Immature natural killer cell (primary cell): Measurements from ENCODE around the gene FXYD1. TPM values are rescaled to one million over a fixed set of nuclear protein-coding genes. Genes with fewer than 3 reads are reported as not detected.

Experiments
- DNase-seq, 3 donors: peaks; one replicate each; pipeline ENCODE4 v3.0.0; 2022; ENCODE audit warnings: mixed read lengths in 1 of 3
- H3K27ac Mint-ChIP-seq, 6 donors: one replicate each; pipeline ENCODE4 v1.8.0; 2020; ENCODE audit warnings: mixed read lengths in 6 of 6, mild to moderate bottlenecking in 5 of 6, inconsistent platforms in 4 of 6, moderate library complexity in 3 of 6
- H3K27me3 Mint-ChIP-seq, 3 donors: one replicate each; pipeline ENCODE4 v1.8.0; 2020 to 2021; ENCODE audit warnings: low read depth in 3 of 3, mild to moderate bottlenecking in 3 of 3, mixed read lengths in 3 of 3, moderate library complexity in 3 of 3, inconsistent platforms in 1 of 3
- H3K36me3 Mint-ChIP-seq, 3 donors: one replicate each; pipeline ENCODE4 v1.8.0; 2020; ENCODE audit warnings: mixed read lengths in 3 of 3, inconsistent platforms in 2 of 3, mild to moderate bottlenecking in 2 of 3
- H3K4me1 Mint-ChIP-seq, 2 donors: one replicate each; pipeline ENCODE4 v1.8.0; 2020; ENCODE audit warnings: inconsistent platforms in 2 of 2, mild to moderate bottlenecking in 2 of 2, mixed read lengths in 2 of 2, moderate library complexity in 1 of 2
- H3K4me3 Mint-ChIP-seq, 5 donors: one replicate each; pipeline ENCODE4 v1.8.0; 2020; ENCODE audit warnings: mild to moderate bottlenecking in 5 of 5, mixed read lengths in 5 of 5, inconsistent platforms in 3 of 5, moderate library complexity in 3 of 5
- H3K9me3 Mint-ChIP-seq, 6 donors: one replicate each; pipeline ENCODE4 v1.8.0; 2020; ENCODE audit warnings: mild to moderate bottlenecking in 6 of 6, mixed read lengths in 6 of 6, inconsistent platforms in 4 of 6, moderate library complexity in 3 of 6
- polyA plus RNA-seq, 3 donors: library from polyadenylated mRNA; unstranded; fragments of 300-500 nt; fragmentation: Illumina TruSeq; gene quantifications; one replicate each; pipeline ENCODE4 v1.2.3, GENCODE V29; 2021

FXYD1 gene
- polyA plus RNA-seq, 3 donors from 2014 or later = 0.53 to 0.83 TPM; not detected in 1

DNA sequence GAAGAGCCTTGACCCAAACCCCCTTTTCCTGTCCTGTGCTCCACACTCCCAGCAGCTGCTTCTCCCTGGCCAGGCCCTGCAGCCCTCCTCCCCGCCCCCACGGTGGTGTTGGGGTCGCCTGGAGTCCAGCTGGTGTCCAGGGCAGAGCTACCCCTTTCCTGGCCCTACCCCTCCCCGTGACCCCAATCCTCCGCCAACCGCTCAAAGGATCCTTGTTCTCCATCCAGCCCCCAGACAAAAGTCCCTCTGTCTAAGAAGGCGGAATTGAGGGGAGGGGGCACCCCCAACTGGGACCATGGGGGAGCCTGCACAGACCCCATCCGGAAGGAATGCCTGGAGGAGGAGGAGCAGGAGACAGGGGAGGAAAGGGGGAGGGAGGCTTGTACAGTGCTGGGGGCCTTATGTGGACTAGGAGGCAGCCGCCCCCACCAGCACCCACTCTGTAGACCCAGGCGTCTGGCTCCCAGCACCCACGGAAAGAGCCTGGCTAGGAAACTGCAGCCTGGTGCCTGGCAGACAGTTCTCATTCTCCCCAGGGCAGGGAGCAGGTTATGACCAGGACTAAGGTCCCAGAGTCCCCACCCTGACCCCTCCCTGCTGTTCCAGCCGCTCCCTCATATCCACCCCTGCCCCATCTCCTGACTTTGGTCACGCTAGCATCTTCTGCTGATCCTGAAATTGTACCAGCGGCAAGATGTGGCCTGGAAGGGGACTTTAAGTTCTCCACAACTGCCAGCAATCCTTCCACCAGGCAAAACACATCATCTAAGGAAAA lies 23.3 kb upstream of the FXYD1 start, which contains the start of gene FXYD3:
Gene FXYD3 (plus strand): TSS at position 647 of the 775 bp plus-strand sequence. CDS start 3,554 bp downstream, outside the sequence.
- Mint-ChIP-seq H3K4me1 (peaks cover 4 to 6% of the 10 kb centered on the region in 2 donors), H3K36me3 (no peaks in the 10 kb centered on the region), H3K9me3 (no peaks in the 10 kb centered on the region), H3K4me3 (no peak within 1 kb of the TSS), H3K27me3 (peaks cover 4 to 13% (median 5%) of the 10 kb centered on the region in 3 donors), H3K27ac (no peak within 1 kb of the TSS)
- no peak for DNase-seq

DNA sequence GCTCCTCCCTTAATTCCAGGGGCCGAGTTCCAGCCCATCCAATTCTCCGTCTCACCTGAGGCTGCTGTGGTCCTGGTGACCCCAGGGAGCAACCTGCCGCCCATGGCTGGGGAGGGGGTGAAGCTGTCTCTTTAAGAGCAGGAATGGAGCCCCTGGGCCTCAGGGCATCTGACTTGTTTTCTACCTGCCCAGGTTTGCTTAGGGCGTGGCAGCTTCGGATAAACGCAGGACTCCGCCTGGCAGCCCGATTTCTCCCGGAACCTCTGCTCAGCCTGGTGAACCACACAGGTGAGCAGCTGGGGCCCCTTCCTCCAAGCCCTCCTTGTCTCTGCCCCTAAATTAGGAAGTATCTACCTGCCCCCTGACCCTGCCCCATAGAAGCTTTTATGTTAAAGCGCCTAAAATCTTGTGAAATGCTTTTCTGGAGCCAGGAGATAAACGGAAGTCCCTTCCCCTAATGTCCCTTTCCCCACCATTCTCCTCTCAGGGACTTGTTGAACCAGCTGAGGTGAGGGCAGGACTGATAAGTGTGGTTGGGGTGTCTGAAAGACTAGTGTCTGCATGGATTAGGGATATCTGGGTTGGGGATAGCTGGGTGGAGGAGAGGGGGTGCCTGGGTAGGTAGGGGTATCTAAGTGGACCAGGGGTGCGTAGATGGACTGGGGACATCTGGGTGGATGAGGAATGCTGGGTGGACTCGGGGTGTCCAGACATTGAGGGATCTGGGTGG lies 22.4 kb upstream of the FXYD1 start:
- Mint-ChIP-seq H3K9me3 (no peaks in the 10 kb centered on the region), H3K27ac (no peak overlapping the region), H3K27me3 (peaks cover 4 to 13% (median 5%) of the 10 kb centered on the region in 3 donors), H3K36me3 (no peaks in the 10 kb centered on the region), H3K4me3 (no peak overlapping the region), H3K4me1 (peaks cover 4 to 6% of the 10 kb centered on the region in 2 donors)
- no peak for DNase-seq

DNA sequence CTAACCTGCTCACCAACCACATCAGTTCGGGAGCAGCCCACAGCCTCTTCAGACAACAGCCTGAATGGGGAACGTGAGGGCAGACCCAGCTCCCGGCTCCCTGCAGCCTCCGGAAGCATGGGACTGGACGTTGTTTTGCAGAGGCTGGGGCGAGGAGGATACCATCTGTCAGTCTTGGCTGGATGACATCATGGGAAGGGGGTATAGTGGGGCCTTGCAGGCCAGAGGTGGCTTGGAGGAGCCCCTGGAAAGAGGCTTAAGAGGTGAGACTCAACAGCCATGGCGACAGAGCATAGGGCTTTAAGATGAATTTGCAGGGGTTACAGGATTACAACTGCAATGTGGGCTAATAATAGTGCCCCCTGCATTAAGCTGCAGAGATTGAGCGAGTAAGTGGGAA lies 21.5 kb upstream of the FXYD1 start:
- Mint-ChIP-seq H3K36me3 (no peaks in the 10 kb centered on the region), H3K9me3 (no peaks in the 10 kb centered on the region), H3K4me3 (no peak overlapping the region), H3K4me1 (peaks cover 4 to 6% of the 10 kb centered on the region in 2 donors), H3K27ac (no peak overlapping the region), H3K27me3 (peaks cover 2 to 11% (median 4%) of the 10 kb centered on the region in 3 donors)
- DNase-seq = no peak

DNA sequence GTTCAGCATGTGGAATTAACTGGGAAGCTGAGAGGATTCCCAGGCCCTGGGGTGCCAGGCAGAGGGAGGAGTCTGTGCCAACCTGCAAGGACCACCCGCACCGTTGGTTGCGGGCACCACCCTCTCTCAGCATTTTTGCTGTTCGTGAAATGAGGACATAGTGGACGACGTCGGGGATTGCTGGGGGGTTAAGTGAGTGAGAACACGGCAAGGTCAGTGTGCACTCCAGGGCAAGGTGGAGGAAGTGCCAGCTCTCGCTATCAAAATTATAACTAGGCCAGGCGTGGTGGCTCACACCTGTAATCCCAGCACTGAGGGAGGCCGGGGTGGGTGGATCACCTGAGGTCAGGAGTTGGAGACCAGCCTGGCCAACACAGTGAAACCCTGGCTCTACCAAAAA lies 20.8 kb upstream of the FXYD1 start:
- Mint-ChIP-seq H3K36me3 (no peaks in the 10 kb centered on the region), H3K27ac (no peak overlapping the region), H3K27me3 (peaks cover 2 to 11% (median 4%) of the 10 kb centered on the region in 3 donors), H3K4me3 (no peak overlapping the region), H3K9me3 (no peaks in the 10 kb centered on the region), H3K4me1 (peaks cover 4 to 6% of the 10 kb centered on the region in 2 donors)
- no peak for DNase-seq

DNA sequence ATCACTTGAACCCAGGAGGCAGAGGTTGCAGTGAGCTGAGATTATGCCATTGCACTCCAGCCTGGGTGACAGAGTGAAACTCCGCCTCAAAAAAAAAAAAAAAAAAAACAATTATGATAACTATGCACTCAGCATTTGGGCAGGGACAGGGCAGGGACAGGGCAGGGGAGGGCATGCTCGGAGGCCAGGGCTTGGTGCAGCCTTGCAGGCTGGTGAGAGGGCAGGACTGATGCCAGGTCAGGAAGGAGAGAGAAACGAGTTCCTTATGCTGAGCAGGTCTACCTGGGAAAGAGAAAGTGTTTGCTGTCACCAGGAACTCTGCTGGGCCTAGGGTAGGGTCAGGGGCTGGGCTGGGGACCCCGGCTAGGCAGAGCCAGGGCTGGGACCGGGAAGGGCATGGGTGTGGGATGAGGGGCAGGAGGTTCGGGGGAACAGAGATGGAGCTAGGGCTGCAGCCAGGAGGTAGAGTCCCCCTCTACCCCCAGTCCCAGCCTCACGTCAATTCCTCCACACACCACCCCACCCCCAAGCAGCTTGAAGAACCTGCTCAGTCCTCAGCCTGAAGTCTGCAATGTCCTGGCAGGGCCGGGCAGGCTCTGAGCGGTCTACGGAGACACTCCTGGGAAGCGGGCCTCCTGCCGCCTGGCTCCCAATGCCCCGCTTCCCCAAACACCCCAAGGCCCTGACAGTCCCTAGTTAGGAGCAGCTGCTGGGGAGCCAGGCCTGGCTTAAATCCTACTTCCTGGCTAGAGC lies 20.2 kb upstream of the FXYD1 start:
- Mint-ChIP-seq H3K4me3 (no peak overlapping the region), H3K36me3 (no peaks in the 10 kb centered on the region), H3K27ac (no peak overlapping the region), H3K27me3 (peaks cover 2 to 8% (median 4%) of the 10 kb centered on the region in 3 donors), H3K9me3 (no peaks in the 10 kb centered on the region), H3K4me1 (peaks cover 4 to 6% of the 10 kb centered on the region in 2 donors)
- no peak for DNase-seq

DNA sequence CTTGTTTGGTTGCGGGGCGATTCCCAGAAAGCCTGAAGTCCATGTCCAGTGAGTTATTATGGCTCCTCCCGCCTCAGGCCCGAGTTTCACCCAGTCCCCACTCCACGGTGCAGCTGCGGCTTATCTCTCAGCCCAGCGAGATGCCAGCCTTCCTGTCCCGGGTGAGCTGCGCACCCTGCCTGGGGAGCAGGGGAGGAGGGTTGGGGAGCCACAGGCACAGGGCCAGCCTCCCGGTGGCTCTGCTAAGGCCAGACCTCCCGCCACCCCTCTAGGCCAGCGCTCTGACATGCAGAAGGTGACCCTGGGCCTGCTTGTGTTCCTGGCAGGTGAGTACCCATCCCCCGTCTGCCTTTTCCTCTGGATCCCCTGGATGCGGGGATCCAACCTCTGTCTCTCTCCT lies 19.5 kb upstream of the FXYD1 start:
- Mint-ChIP-seq H3K9me3 (no peaks in the 10 kb centered on the region), H3K36me3 (no peaks in the 10 kb centered on the region), H3K27ac (no peak overlapping the region), H3K4me1 (peaks cover 9 to 11% of the 10 kb centered on the region in 2 donors), H3K27me3 (peaks cover 2 to 6% (median 4%) of the 10 kb centered on the region in 3 donors), H3K4me3 (no peak overlapping the region)
- DNase-seq = no peak

DNA sequence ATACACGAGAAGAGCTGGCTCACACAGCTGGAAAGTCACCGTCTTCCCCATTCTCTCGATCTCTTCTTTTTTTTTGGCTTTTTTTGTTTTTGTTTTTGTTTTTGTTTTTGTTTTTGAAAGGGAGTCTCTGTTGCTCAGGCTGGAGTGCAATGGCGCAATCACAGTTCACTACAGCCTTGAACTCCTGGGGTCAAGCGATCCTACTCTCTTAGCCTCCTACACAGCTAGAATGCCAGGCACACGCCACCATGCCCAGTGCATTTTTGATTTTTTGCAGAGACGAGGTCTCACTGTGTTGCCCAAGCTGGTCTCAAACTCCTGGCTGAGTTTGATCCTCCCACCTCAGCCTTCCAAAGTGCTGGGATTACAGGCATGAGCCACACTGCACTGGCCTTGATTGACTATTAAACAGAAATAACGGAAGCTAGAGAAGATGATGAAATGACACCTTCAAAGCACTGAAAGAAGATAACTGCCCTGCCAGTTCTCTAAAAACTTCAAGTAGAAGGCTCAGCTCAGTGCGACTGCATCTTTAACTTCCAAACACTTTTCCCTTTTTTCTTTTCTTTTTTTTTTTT lies 19.0 kb upstream of the FXYD1 start:
- DNase-seq = no peak
- Mint-ChIP-seq H3K36me3 (no peaks in the 10 kb centered on the region), H3K27ac (no peak overlapping the region)

DNA sequence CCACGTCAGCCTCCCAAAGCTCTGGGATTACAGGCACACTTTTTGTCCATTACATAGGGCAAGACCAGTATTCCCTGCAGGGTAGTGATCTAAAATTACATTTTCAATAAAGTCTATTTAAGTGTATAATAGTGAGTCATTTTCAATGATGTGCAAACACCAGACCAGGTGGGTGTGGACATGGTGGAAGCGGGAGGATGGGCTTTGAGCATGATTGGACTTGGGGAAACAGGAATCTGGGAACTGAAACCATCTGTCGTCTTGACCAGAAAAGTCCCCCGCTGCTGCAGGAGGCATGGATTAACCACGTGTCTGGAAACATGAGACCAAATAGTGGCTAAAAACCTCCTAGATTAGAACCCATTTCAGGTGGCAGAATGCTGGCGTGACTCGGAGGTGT lies 18.1 kb upstream of the FXYD1 start:
- no peaks in the 10 kb centered on the region for H3K9me3 Mint-ChIP-seq
- H3K27ac Mint-ChIP-seq = no peak overlapping the region
- no peak for DNase-seq
- peaks cover 13 to 14% of the 10 kb centered on the region in 2 donors for H3K4me1 Mint-ChIP-seq
- no peaks in the 10 kb centered on the region for H3K36me3 Mint-ChIP-seq
- peaks cover 2 to 8% (median 2%) of the 10 kb centered on the region in 3 donors for H3K27me3 Mint-ChIP-seq
- no peak overlapping the region for H3K4me3 Mint-ChIP-seq

More for the DNA sequence above, 19.0 kb upstream of the FXYD1 start:
- Mint-ChIP-seq H3K4me3 (no peak overlapping the region), H3K9me3 (no peaks in the 10 kb centered on the region), H3K4me1 (peaks cover 12 to 13% of the 10 kb centered on the region in 2 donors), H3K27me3 (peaks cover 2 to 9% (median 4%) of the 10 kb centered on the region in 3 donors)

DNA sequence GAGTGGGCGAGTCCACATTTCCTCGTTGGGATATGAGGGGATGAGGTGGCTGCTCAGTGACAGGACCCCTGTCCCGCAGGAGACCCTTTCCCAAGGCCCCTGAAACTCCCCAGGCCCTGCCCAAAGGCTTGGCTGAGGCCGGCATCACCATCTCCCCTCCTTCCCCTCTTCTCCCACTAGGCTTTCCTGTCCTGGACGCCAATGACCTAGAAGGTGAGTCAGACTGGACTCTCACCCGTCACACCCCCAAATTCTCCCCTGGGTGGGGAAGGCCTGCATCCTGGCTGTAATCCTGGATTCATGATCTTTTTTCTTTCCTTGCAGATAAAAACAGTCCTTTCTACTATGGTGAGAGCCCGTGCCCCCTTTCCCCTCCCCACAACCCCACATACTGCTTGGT lies 17.7 kb upstream of the FXYD1 start:
- Mint-ChIP-seq H3K27me3 (peaks cover 0 to 8% (median 0%) of the 10 kb centered on the region in 3 donors), H3K4me3 (no peak overlapping the region), H3K4me1 (peaks cover 13 to 15% of the 10 kb centered on the region in 2 donors)

DNA sequence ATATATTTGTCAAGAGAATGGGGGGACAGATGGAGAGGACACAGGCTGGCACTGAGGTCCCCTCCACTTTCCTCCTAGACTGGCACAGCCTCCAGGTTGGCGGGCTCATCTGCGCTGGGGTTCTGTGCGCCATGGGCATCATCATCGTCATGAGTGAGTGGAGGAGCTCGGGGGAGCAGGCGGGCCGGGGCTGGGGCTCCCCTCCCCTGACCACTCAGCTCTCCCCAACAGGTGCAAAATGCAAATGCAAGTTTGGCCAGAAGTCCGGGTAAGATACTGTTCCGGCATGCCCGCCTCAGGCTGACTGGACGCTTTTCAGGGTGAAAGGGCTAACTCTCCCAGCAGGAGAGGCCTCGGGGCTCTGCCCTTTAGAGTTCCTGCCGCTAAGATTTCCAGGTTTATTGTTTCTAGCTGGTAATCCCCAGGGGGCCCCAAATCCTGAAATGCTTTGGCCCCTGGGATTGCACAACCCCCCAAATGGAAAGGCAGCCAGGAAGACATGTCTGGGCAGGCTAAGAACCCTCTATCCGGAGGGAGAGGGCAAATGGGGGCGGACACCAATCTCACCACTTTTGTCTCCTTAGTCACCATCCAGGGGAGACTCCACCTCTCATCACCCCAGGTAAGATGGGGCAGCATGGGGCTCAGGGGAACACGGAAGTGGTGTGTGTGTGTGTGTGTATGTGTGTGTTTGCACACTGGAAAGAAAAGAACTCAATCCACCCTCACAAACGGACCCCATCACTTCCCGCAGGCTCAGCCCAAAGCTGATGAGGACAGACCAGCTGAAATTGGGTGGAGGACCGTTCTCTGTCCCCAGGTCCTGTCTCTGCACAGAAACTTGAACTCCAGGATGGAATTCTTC lies 15.7 kb upstream of the FXYD1 start:
- H3K9me3 Mint-ChIP-seq = no peaks in the 10 kb centered on the region
- no peak for DNase-seq
- peaks cover 13 to 15% of the 10 kb centered on the region in 2 donors for H3K4me1 Mint-ChIP-seq
- no peaks in the 10 kb centered on the region for H3K36me3 Mint-ChIP-seq
- H3K27ac Mint-ChIP-seq = no peak overlapping the region
- H3K27me3 Mint-ChIP-seq = peaks cover 0 to 5% (median 0%) of the 10 kb centered on the region in 3 donors
- H3K4me3 Mint-ChIP-seq = no peak overlapping the region

More for the DNA sequence above, 17.7 kb upstream of the FXYD1 start:
- H3K9me3 Mint-ChIP-seq = no peaks in the 10 kb centered on the region
- no peak for DNase-seq
- no peak overlapping the region for H3K27ac Mint-ChIP-seq
- no peaks in the 10 kb centered on the region for H3K36me3 Mint-ChIP-seq

DNA sequence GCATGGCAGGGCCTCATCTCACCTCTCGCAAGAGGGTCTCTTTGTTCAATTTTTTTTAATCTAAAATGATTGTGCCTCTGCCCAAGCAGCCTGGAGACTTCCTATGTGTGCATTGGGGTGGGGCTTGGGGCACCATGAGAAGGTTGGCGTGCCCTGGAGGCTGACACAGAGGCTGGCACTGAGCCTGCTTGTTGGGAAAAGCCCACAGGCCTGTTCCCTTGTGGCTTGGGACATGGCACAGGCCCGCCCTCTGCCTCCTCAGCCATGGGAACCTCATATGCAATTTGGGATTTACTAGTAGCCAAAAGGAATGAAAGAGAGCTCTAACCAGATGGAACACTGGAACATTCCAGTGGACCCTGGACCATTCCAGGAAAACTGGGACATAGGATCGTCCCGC lies 15.1 kb upstream of the FXYD1 start:
- H3K27me3 Mint-ChIP-seq = peaks cover 0 to 5% (median 0%) of the 10 kb centered on the region in 3 donors
- peaks cover 13 to 15% of the 10 kb centered on the region in 2 donors for H3K4me1 Mint-ChIP-seq
- H3K27ac Mint-ChIP-seq = peak overlapping the region in 3 of 6 donors; percentile 26 to 79 (median 59)
- H3K36me3 Mint-ChIP-seq = no peaks in the 10 kb centered on the region
- no peak for DNase-seq
- no peaks in the 10 kb centered on the region for H3K9me3 Mint-ChIP-seq
- H3K4me3 Mint-ChIP-seq = peak overlapping the region; percentile 70 to 86 (median 83)

DNA sequence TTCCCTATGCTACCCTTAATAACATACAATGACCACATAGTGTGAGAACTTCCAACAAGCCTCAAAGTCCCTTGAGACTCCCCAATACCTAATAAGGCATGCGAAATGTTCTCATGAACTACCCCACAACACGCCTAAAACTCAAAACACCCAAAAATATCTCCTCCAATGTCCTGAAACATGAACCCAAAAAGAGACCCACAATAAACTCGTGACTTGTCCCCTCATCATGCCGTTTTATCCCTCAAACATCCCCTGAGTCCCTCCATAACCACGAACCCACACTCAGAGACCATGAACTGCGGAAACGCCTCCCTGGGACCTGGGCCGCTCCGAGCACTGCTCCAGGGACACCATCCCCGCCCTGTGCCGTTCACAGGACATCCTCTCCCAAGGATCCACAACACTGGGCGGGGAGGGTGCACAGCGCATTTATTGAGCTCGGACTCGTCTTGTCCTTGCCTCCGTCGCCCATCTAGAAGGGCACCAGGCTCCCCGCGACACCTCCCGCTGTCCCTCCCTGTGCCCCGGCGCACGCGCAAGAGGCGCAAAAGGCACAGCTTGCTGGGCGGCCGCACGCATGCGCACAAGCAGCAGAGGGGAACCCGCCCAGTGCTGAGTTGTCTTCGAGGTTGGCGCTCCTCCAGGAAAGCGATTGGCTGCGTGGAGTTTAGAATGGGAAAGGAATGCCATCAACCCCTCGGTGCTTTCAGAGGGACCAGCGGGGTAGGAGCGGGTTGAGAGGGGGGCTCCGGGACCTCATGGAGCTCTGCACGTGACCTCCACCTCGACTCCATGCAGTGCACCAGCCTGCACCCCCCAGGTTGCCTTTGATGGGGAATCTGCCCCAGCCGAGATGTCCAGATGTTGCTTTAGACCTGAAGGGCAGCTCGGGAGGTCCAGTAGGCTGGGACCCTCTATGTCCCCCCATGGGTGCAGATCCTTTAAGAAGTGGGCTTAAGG lies 14.2 kb upstream of the FXYD1 start:
- Mint-ChIP-seq H3K4me1 (peaks cover 13 to 15% of the 10 kb centered on the region in 2 donors), H3K27ac (peak overlapping the region; percentile 45 to 86 (median 64)), H3K36me3 (no peaks in the 10 kb centered on the region), H3K4me3 (peak overlapping the region; percentile 70 to 86 (median 83)), H3K27me3 (peaks cover 0 to 6% (median 0%) of the 10 kb centered on the region in 3 donors), H3K9me3 (no peaks in the 10 kb centered on the region)
- DNase-seq = peak; percentile 73 to 83 (median 79)
